H9 (cell line): Measurements from ENCODE around the gene STS. TPM values are rescaled to one million over a fixed set of nuclear protein-coding genes. Genes with fewer than 3 reads are reported as not detected.

Source experiments
- DNase-seq: peaks from one replicate; pipeline ENCODE4 v3.0.0-alpha.2; 2017
- H2AFZ ChIP-seq: one replicate; pipeline ENCODE4 v1.6.1; 2013; ENCODE audit warnings: mild to moderate bottlenecking, low read length, control low read depth, moderate library complexity
- H2AK5ac ChIP-seq: 2 replicates; pipeline ENCODE4 v1.6.1; 2013; ENCODE audit warnings: low read length, control low read depth, mixed read lengths; ENCODE audit not compliant: insufficient read length
- H2BK120ac ChIP-seq: one replicate; pipeline ENCODE4 v1.6.1; 2013; ENCODE audit warnings: low read depth, mild to moderate bottlenecking, low read length, control low read depth, inconsistent platforms; ENCODE audit not compliant: poor library complexity, severe bottlenecking
- H2BK12ac ChIP-seq: 2 replicates; pipeline ENCODE4 v1.6.1; 2013; ENCODE audit warnings: low read length, control low read depth, mixed read lengths, low read depth; ENCODE audit not compliant: insufficient read length
- H2BK15ac ChIP-seq: 2 replicates; pipeline ENCODE4 v1.6.1; 2013; ENCODE audit warnings: low read depth, low read length, control low read depth
- H2BK20ac ChIP-seq: one replicate; pipeline ENCODE4 v1.6.1; 2013; ENCODE audit warnings: low read depth, mild to moderate bottlenecking, low read length, control low read depth, inconsistent platforms; ENCODE audit not compliant: poor library complexity, severe bottlenecking
- H2BK5ac ChIP-seq: 2 replicates; pipeline ENCODE4 v1.6.1; 2013; ENCODE audit warnings: low read length, control low read depth, mixed read lengths; ENCODE audit not compliant: insufficient read length
- H3K14ac ChIP-seq: 2 replicates; pipeline ENCODE4 v1.6.1; 2013; ENCODE audit warnings: low read length, control low read depth; ENCODE audit not compliant: insufficient read depth
- H3K18ac ChIP-seq: 2 replicates; pipeline ENCODE4 v1.6.1; 2013; ENCODE audit warnings: low read depth, mild to moderate bottlenecking, mixed read lengths, low read length, control low read depth; ENCODE audit not compliant: insufficient read length
- H3K23ac ChIP-seq: 2 replicates; pipeline ENCODE4 v1.6.1; 2013; ENCODE audit warnings: low read length, control low read depth, mixed read lengths, low read depth; ENCODE audit not compliant: insufficient read length
- H3K23me2 ChIP-seq: 2 replicates; pipeline ENCODE4 v1.6.1; 2013; ENCODE audit warnings: low read depth, mild to moderate bottlenecking, mixed read lengths, low read length, control low read depth; ENCODE audit not compliant: insufficient read length, poor library complexity, severe bottlenecking
- H3K27ac ChIP-seq: 2 replicates; pipeline ENCODE4 v1.5.1; 2013; ENCODE audit warnings: low read length, control low read depth, mixed read lengths, low read depth; ENCODE audit not compliant: insufficient read length
- H3K27me3 ChIP-seq: 2 replicates; pipeline ENCODE4 v1.6.1; 2013; ENCODE audit warnings: low read length, control low read depth, inconsistent platforms; ENCODE audit not compliant: insufficient read depth
- H3K4ac ChIP-seq: 2 replicates; pipeline ENCODE4 v1.6.1; 2013; ENCODE audit warnings: low read depth, mild to moderate bottlenecking, control low read depth, inconsistent platforms, low read length, moderate library complexity
- H3K4me1 ChIP-seq: 2 replicates; pipeline ENCODE4 v1.6.1; 2013; ENCODE audit warnings: low read length, control low read depth, inconsistent platforms; ENCODE audit not compliant: insufficient read depth
- H3K4me2 ChIP-seq: 2 replicates; pipeline ENCODE4 v1.6.1; 2013; ENCODE audit warnings: low read length, control low read depth, mixed read lengths; ENCODE audit not compliant: insufficient read length, insufficient read depth
- H3K56ac ChIP-seq: 2 replicates; pipeline ENCODE4 v1.6.1; 2013; ENCODE audit warnings: low read depth, mild to moderate bottlenecking, mixed read lengths, low read length, control low read depth; ENCODE audit not compliant: insufficient read length
- H3K79me1 ChIP-seq: 2 replicates; pipeline ENCODE4 v1.6.1; 2013; ENCODE audit warnings: low read depth, mild to moderate bottlenecking, moderate library complexity, low read length, control low read depth, inconsistent platforms; ENCODE audit not compliant: insufficient read depth, poor library complexity, severe bottlenecking
- H3K79me2 ChIP-seq: 2 replicates; pipeline ENCODE4 v1.6.1; 2013; ENCODE audit warnings: low read length, control low read depth, inconsistent platforms; ENCODE audit not compliant: insufficient read depth
- H3K9ac ChIP-seq: 2 replicates; pipeline ENCODE4 v1.6.1; 2013; ENCODE audit warnings: low read length, control low read depth, mixed read lengths; ENCODE audit not compliant: insufficient read length; ENCODE audit errors: extremely low read depth
- H3K9me3 ChIP-seq: one replicate; pipeline ENCODE4 v1.6.1; 2013; ENCODE audit warnings: low read depth, low read length, inconsistent platforms; ENCODE audit not compliant: control insufficient read depth
- H3T11ph ChIP-seq: one replicate; pipeline ENCODE4 v1.6.1; 2013; ENCODE audit warnings: mild to moderate bottlenecking, low read length, control low read depth, inconsistent platforms
- H4K20me1 ChIP-seq: one replicate; pipeline ENCODE4 v1.6.1; 2013; ENCODE audit not compliant: control insufficient read depth, insufficient read length, insufficient read depth
- H4K5ac ChIP-seq: 2 replicates; pipeline ENCODE4 v1.6.1; 2013; ENCODE audit warnings: low read depth, mild to moderate bottlenecking, mixed read lengths, low read length, control low read depth; ENCODE audit not compliant: insufficient read length
- H4K8ac ChIP-seq: replicated peaks from 2 replicates; pipeline ENCODE4 v1.6.1; 2013; ENCODE audit warnings: low read length, control low read depth, mixed read lengths, low read depth; ENCODE audit not compliant: insufficient read length
- H4K91ac ChIP-seq: 2 replicates; pipeline ENCODE4 v1.6.1; 2013; ENCODE audit warnings: low read depth, mild to moderate bottlenecking, moderate library complexity, mixed read lengths, low read length, control low read depth; ENCODE audit not compliant: insufficient read length
- H3K27ac Mint-ChIP-seq, 3 experiments: 2 replicates in 2 of 3; 3 replicates in 1 of 3; pipeline ENCODE4 v1.8.0; 2020 to 2021; ENCODE audit warnings: mixed read lengths in 3 of 3, mild to moderate bottlenecking in 1 of 3, moderate library complexity in 1 of 3
- H3K27me3 Mint-ChIP-seq: 2 replicates; pipeline ENCODE4 v1.8.0; 2021; ENCODE audit warnings: low read depth, mild to moderate bottlenecking, moderate library complexity, mixed read lengths
- H3K36me3 Mint-ChIP-seq, 3 experiments: 2 replicates in 2 of 3; 3 replicates in 1 of 3; pipeline ENCODE4 v1.8.0; 2020 to 2021; ENCODE audit warnings: low read depth in 3 of 3, mixed read lengths in 3 of 3; ENCODE audit not compliant: insufficient read depth in 1 of 3
- H3K4me1 Mint-ChIP-seq, 2 experiments: 2 replicates each; pipeline ENCODE4 v1.8.0; 2020; ENCODE audit warnings: mixed read lengths in 2 of 2
- H3K4me3 Mint-ChIP-seq, 2 experiments: 2 replicates in 1 of 2; 3 replicates in 1 of 2; pipeline ENCODE4 v1.8.0; 2020 to 2021; ENCODE audit warnings: mild to moderate bottlenecking in 2 of 2, mixed read lengths in 2 of 2, moderate library complexity in 1 of 2
- H3K9me3 Mint-ChIP-seq, 2 experiments: 2 replicates in 1 of 2; 3 replicates in 1 of 2; pipeline ENCODE4 v1.8.0; 2020; ENCODE audit warnings: mild to moderate bottlenecking in 2 of 2, mixed read lengths in 2 of 2, moderate library complexity in 1 of 2
- CTCF ChIP-seq: fragments of 200-600 bp; sonication (generic); conservative IDR thresholded peaks from 3 replicates; pipeline ENCODE4 v1.8.0; 2021; ENCODE audit warnings: antibody characterized with exemption, mild to moderate bottlenecking
- WGBS: extraction: QIAGEN DNeasy Blood & Tissue Kit; methylation state at CpG from one replicate; pipeline ENCODE4 v1.1.7; 2013; ENCODE audit warnings: missing lambda C conversion rate, low lambda C conversion rate, mixed read lengths; ENCODE audit not compliant: insufficient read length; ENCODE audit errors: extremely low coverage; 5-methylcytosine and 5-hydroxymethylcytosine counted together
- total RNA-seq: library from RNA; stranded (reverse); gene quantifications from 2 replicates; pipeline ENCODE4 v1.2.1, GENCODE V29; 2021

STS gene
- total RNA-seq, 1 experiment from 2014 or later = 3.6 TPM

GRCh38 chrX:7109838-7110793 lies 37.4 kb upstream of the STS start:
- Histone ChIP-seq H3K23ac (no peak overlapping the region), H3K23me2 (no peaks in the 10 kb centered on the region), H3K9ac (no peak overlapping the region), H3K56ac (no peak overlapping the region), H3K18ac (no peak overlapping the region), H2AFZ (no peak overlapping the region), H2BK5ac (no peak overlapping the region), H3K9me3 (no peaks in the 10 kb centered on the region), H3K4me1 (peaks cover 7% of the 10 kb centered on the region; the same call in 1 of the 2 replicates), H3T11ph (no peak overlapping the region), H2BK12ac (no peak overlapping the region), H4K8ac (no peak overlapping the region), H3K79me2 (peaks cover 2% of the 10 kb centered on the region), H3K27ac (no peak overlapping the region), H3K4me2 (no peak overlapping the region), H4K5ac (no peak overlapping the region), H2BK20ac (no peak overlapping the region), H2AK5ac (no peak overlapping the region), H3K27me3 (no peaks in the 10 kb centered on the region), H3K14ac (no peak overlapping the region), H2BK15ac (no peak overlapping the region), H3K4ac (no peak overlapping the region), H2BK120ac (no peak overlapping the region), H4K91ac (no peak overlapping the region), H4K20me1 (no peaks in the 10 kb centered on the region), H3K79me1 (peaks cover 4% of the 10 kb centered on the region)
- H3K9me3 Mint-ChIP-seq = no peaks in the 10 kb centered on the region
- WGBS = no CpG with 5 or more reads among the region's 12 CpGs
- no peak for TF ChIP-seq CTCF
- H3K27ac Mint-ChIP-seq = peak overlapping the region; percentile 84 to 96 (median 93)
- H3K4me1 Mint-ChIP-seq = peaks cover 29 to 30% of the 10 kb centered on the region in 2 experiments
- H3K36me3 Mint-ChIP-seq = peaks cover 3 to 7% (median 7%) of the 10 kb centered on the region in 3 experiments; a peak in 3 of 7 replicates
- no peak for DNase-seq
- no peaks in the 10 kb centered on the region for H3K27me3 Mint-ChIP-seq
- H3K4me3 Mint-ChIP-seq = no peak overlapping the region; a peak in 1 of 5 replicates
